ENCODE measurements around the gene PIBF1. TPM values are rescaled to one million over a fixed set of nuclear protein-coding genes. Genes with fewer than 3 reads are reported as not detected.

The PIBF1 gene, protein sequence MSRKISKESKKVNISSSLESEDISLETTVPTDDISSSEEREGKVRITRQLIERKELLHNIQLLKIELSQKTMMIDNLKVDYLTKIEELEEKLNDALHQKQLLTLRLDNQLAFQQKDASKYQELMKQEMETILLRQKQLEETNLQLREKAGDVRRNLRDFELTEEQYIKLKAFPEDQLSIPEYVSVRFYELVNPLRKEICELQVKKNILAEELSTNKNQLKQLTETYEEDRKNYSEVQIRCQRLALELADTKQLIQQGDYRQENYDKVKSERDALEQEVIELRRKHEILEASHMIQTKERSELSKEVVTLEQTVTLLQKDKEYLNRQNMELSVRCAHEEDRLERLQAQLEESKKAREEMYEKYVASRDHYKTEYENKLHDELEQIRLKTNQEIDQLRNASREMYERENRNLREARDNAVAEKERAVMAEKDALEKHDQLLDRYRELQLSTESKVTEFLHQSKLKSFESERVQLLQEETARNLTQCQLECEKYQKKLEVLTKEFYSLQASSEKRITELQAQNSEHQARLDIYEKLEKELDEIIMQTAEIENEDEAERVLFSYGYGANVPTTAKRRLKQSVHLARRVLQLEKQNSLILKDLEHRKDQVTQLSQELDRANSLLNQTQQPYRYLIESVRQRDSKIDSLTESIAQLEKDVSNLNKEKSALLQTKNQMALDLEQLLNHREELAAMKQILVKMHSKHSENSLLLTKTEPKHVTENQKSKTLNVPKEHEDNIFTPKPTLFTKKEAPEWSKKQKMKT
- 34.4 to 40.2 TPM (median 38.8 TPM) in 3 replicates for total RNA-seq

DNA sequence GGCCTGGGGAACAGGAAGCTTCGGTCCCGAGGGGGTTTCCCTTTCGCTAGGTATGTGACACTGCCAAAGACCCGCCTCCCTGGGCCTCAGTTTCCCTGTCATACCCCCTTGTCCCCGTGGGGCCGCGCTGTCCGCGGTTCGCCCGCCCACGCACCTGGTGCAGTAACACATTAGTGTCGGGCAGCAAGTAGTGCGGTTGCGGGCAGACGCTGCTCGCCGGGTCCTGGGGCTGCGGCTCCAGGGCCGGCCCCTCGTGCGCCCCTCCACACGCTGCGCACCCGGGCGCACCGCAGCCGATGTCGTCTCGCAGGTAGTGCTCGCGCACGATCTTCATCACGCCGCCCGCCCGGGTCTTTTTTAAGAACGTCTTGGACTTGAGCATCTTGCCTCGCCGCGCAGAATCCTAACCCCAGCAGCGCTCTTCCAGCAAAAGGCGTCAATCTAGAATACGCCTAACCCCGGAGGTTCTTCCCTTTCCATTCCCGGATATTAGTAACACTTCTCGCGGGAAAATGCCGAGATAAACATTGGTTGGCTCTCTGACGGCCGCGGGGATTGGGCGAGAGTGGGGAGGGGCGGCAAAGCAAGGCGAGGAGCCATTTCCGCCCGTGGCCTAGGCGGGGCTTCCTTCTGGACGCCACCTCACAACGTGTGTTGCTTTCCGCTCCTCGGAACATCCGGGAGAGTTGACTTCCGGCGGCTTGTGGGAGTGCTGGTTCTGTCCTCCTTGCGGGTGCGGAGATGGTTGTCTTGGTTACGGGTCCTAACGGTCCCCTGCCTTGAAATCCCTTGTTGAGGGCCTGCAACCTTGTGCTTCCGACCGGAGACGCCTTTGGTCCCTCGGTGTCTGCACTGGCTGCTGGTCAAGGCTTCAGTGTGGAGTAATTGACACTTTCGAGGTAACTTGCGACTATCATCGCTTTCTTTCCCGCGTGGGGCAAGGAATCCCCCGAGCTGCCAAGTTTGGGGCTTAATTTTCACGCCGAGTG, at the start of gene PIBF1, which contains the start of gene DIS3:
Gene PIBF1, plus strand, starts transcription at position 683 of the 989 bp plus-strand sequence. CDS start 1,337 bp downstream, outside the sequence.
Gene DIS3, minus strand, starts transcription at position 450 of the 989 bp plus-strand sequence. Its CDS starts 68 bp downstream, at position 382.
- H3K27ac Mint-ChIP-seq, result peak within 1 kb of the TSS; percentile 99
- DNase-seq (ENCODE audit: low spot score in 2 of 2, unreplicated experiment in 2 of 2), result peak; percentile 89 to 94
- TF ChIP-seq, protein P1, sequence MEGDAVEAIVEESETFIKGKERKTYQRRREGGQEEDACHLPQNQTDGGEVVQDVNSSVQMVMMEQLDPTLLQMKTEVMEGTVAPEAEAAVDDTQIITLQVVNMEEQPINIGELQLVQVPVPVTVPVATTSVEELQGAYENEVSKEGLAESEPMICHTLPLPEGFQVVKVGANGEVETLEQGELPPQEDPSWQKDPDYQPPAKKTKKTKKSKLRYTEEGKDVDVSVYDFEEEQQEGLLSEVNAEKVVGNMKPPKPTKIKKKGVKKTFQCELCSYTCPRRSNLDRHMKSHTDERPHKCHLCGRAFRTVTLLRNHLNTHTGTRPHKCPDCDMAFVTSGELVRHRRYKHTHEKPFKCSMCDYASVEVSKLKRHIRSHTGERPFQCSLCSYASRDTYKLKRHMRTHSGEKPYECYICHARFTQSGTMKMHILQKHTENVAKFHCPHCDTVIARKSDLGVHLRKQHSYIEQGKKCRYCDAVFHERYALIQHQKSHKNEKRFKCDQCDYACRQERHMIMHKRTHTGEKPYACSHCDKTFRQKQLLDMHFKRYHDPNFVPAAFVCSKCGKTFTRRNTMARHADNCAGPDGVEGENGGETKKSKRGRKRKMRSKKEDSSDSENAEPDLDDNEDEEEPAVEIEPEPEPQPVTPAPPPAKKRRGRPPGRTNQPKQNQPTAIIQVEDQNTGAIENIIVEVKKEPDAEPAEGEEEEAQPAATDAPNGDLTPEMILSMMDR (IDR thresholded peaks at IDR 0.05; ENCODE audit: unreplicated experiment), result no peak
- peak within 1 kb of the TSS; percentile 99 for H3K4me3 Mint-ChIP-seq
- H3K27me3 Mint-ChIP-seq (ENCODE audit: low read depth), result no peaks in the 10 kb centered on the region
- H3K4me1 Mint-ChIP-seq, result peaks cover 46% of the 10 kb centered on the region
- peaks cover 15% of the 10 kb centered on the region for H3K36me3 Mint-ChIP-seq
- H3K9me3 Mint-ChIP-seq, result no peaks in the 10 kb centered on the region

DNA sequence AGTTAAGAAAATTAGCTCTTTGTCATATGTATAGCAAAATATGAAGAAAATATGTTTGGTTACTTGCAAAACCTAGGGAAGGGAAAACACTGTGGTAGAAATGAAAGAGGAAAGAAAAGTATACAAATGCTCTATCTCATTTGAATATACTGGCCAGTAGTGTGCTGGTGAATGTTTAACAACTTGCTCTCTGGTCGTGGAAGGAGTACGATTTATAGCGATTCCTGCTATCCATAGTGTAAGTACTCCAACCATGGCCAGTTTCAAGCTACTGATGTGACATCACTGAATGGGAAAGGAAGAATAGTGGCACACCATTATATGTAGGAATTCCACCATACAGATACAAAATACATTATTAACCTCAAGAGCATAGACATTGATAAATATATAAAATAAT, 44.9 kb upstream of the PIBF1 start:
- H3K9me3 Mint-ChIP-seq, result no peaks in the 10 kb centered on the region
- H3K4me3 Mint-ChIP-seq, result no peak overlapping the region
- no peak overlapping the region for H3K27ac Mint-ChIP-seq
- H3K27me3 Mint-ChIP-seq (ENCODE audit: low read depth), result no peaks in the 10 kb centered on the region
- H3K4me1 Mint-ChIP-seq, result no peaks in the 10 kb centered on the region
- DNase-seq (ENCODE audit: low spot score in 2 of 2, unreplicated experiment in 2 of 2), result no peak
- peaks cover 16% of the 10 kb centered on the region for H3K36me3 Mint-ChIP-seq
- TF ChIP-seq, protein P1 (IDR thresholded peaks at IDR 0.05; ENCODE audit: unreplicated experiment), result no peak

DNA sequence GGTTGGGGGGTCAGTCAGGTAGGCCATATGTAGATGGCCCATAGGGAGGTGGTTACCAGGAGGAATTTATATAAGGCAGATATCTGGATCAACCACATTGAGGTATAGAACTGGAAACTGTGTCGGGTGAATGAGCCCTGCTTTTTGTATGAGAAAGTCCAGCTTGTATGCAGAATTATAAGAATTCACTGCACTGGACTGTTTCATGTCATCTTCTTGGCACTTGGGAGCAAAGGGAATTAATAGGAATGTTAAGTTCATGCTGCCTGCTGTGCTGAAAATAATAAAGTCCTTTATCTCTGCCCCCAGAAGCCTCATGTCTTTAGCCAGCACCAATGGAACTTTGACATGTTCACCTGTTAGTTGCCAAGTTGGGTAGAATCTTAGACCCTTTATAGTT, 41.9 kb upstream of the PIBF1 start:
- DNase-seq (ENCODE audit: low spot score in 2 of 2, unreplicated experiment in 2 of 2), result no peak
- no peaks in the 10 kb centered on the region for H3K9me3 Mint-ChIP-seq
- peaks cover 14% of the 10 kb centered on the region for H3K36me3 Mint-ChIP-seq
- no peaks in the 10 kb centered on the region for H3K4me1 Mint-ChIP-seq
- no peaks in the 10 kb centered on the region for H3K27me3 Mint-ChIP-seq (ENCODE audit: low read depth)
- TF ChIP-seq, protein P1 (IDR thresholded peaks at IDR 0.05; ENCODE audit: unreplicated experiment), result no peak
- H3K27ac Mint-ChIP-seq, result no peak overlapping the region
- no peak overlapping the region for H3K4me3 Mint-ChIP-seq

DNA sequence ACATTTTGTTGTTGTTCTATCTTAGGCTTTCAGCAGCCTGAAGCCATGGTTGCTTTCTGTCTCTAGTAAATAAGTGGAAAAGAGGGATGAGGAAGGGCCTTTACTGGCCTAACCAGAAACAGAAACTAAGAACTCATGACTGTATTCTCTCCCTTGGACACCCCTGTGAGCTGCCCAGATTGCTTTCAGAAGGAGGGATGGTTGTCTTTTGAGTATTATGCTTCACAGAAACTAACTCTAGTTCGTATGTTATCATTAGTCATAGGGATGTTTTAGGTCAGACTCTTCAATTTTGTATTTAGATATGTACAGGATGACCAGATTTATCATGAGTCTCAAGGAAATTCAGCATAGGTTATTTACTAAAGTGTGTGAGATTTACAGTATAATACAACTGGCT, 36.7 kb upstream of the PIBF1 start:
- H3K27ac Mint-ChIP-seq, result no peak overlapping the region
- H3K4me1 Mint-ChIP-seq, result no peaks in the 10 kb centered on the region
- no peak overlapping the region for H3K4me3 Mint-ChIP-seq
- TF ChIP-seq, protein P1 (IDR thresholded peaks at IDR 0.05; ENCODE audit: unreplicated experiment), result no peak
- H3K27me3 Mint-ChIP-seq (ENCODE audit: low read depth), result no peaks in the 10 kb centered on the region
- H3K9me3 Mint-ChIP-seq, result no peaks in the 10 kb centered on the region
- H3K36me3 Mint-ChIP-seq, result peaks cover 27% of the 10 kb centered on the region
- DNase-seq (ENCODE audit: low spot score in 2 of 2, unreplicated experiment in 2 of 2), result no peak

DNA sequence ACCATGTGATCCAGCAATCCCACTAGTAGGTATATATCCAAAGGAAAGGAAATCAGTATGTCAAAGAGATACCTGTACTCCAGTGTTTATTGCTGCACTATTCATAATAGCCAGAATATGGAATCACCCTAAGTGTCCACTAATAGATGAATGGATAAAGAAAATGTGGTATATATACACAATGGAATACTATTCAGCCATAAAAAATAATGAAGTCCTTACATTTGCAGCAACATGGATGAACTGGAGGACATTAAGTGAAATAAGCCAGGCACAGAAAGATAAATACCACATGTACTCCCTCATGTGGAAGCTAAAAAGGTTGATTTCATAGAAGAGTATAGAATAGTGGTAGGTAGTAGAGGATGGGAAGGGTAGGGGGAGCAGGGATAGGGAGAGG, 30.7 kb upstream of the PIBF1 start:
- no peaks in the 10 kb centered on the region for H3K4me1 Mint-ChIP-seq

More for the DNA sequence above, 30.7 kb upstream of the PIBF1 start:
- TF ChIP-seq, protein P1 (IDR thresholded peaks at IDR 0.05; ENCODE audit: unreplicated experiment), result no peak
- DNase-seq (ENCODE audit: low spot score in 2 of 2, unreplicated experiment in 2 of 2), result no peak
- Mint-ChIP-seq H3K27ac (no peak overlapping the region), H3K9me3 (peaks cover 11% of the 10 kb centered on the region), H3K4me3 (no peak overlapping the region), H3K27me3 (ENCODE audit: low read depth) (no peaks in the 10 kb centered on the region), H3K36me3 (peaks cover 41% of the 10 kb centered on the region)
